ENCODE results near the gene PLCL1. TPM values are rescaled to one million over a fixed set of nuclear protein-coding genes. Genes with fewer than 3 reads are reported as not detected.

PLCL1 gene
- total and polyA plus RNA-seq, 10 of the 15 experiments (the other 5 are each of a cell fraction or from before 2014, with no cell fraction given) = 0.03 to 1.5 (median 0.22) TPM

GRCh38 chr2:197848602-197849001 lies 44.2 kb downstream of the PLCL1 start:
- ATAC-seq (no peak), DNase-seq (ENCODE audit: low read depth, low spot score) (no peak), FAIRE-seq (no peak)
- WGBS (ENCODE audit: insufficient coverage, insufficient replicate concordance, low lambda C conversion rate, missing lambda C conversion rate) = 29% methylated on average over 2 of the region's 2 CpGs
- no peaks in the 10 kb centered on the region for H3K4me1 ChIP-seq (ENCODE audit: control insufficient read depth, insufficient read depth, low read length)
- no peak overlapping the region for H3K9ac ChIP-seq (ENCODE audit: control insufficient read depth, insufficient read depth, low read length)
- no peaks in the 10 kb centered on the region for H3K27me3 ChIP-seq (replicated peaks in 1 of 2; ENCODE audit: control insufficient read depth in 2 of 2, insufficient read depth in 2 of 2, low read length in 1 of 2)
- no TSS peak for BruUV-seq (replicated peaks)
- intact Hi-C loops (cut with micrococcal nuclease; ENCODE audit: unreplicated experiment) (no loop called here), in situ Hi-C loops (cut with MboI) (no loop called here)
- SMC1A ChIA-PET (ENCODE audit: uncharacterized antibody, unreplicated experiment) = interaction anchor here (0.7 to 4.8 kb wide), 9 partner anchors 9 to 448 kb away, joined by 3 to 35 read pairs (median 3); no protein-coding TSS in a partner anchor
- no peaks in the 10 kb centered on the region for H3K36me3 ChIP-seq (ENCODE audit: control insufficient read depth in 2 of 2, insufficient read depth in 2 of 2, low read length in 1 of 2)
- POLR2A ChIA-PET = no interaction called here
- H3K9me3 ChIP-seq (replicated peaks; ENCODE audit: control insufficient read depth, insufficient read depth, low read length) = no peaks in the 10 kb centered on the region
- H3K4me2 ChIP-seq (ENCODE audit: control insufficient read depth, insufficient read depth) = no peak overlapping the region
- RAD21 ChIA-PET (ENCODE audit: unreplicated experiment) = interaction anchor here (1.2 to 7.7 kb wide), 6 partner anchors 9 to 448 kb away, joined by 4 to 94 read pairs (median 9); no protein-coding TSS in a partner anchor
- H2AFZ ChIP-seq (ENCODE audit: control insufficient read depth, low read depth, low read length) = no peak overlapping the region
- no peaks in the 10 kb centered on the region for H4K20me1 ChIP-seq (ENCODE audit: control insufficient read depth, insufficient read depth)
- H3K79me2 ChIP-seq (ENCODE audit: control insufficient read depth, insufficient read depth, low read length) = no peaks in the 10 kb centered on the region
- CTCF ChIA-PET = interaction anchor here (0.9 to 2.3 kb wide), 6 partner anchors 9 to 448 kb away, joined by 3 to 8 read pairs (median 4); no protein-coding TSS in a partner anchor
- H3K4me3 ChIP-seq = no peak overlapping the region
- H3K27ac ChIP-seq (ENCODE audit: control insufficient read depth, insufficient read depth) = no peak overlapping the region
- TF ChIP-seq ETV6 (conservative IDR thresholded peaks at IDR 0.05 in 1 of 2, IDR thresholded peaks at IDR 0.05 in 1 of 2; ENCODE audit: borderline replicate concordance in 1 of 2, low read depth in 1 of 2) = no peak
- no peak for TF ChIP-seq ZBTB4 (CRISPR knock-in tag; IDR thresholded peaks at IDR 0.05)
- TF ChIP-seq STAT1 (conservative IDR thresholded peaks at IDR 0.05) = no peak
- no peak for TF ChIP-seq MXI1 (IDR thresholded peaks at IDR 0.05; ENCODE audit: low read depth, low read length)
- no peak for TF ChIP-seq RFX5 (IDR thresholded peaks at IDR 0.05; ENCODE audit: low read depth, low read length)
- no peak for TF ChIP-seq FOXM1 (IDR thresholded peaks at IDR 0.05; ENCODE audit: low read depth, low read length)
- no peak for TF ChIP-seq MTA2 (IDR thresholded peaks at IDR 0.05; ENCODE audit: low read depth)
- TF ChIP-seq PAX5 (IDR thresholded peaks at IDR 0.05; ENCODE audit: borderline replicate concordance, low read depth, low read length) = no peak
- no peak for TF ChIP-seq MTA3 (IDR thresholded peaks at IDR 0.05; ENCODE audit: borderline replicate concordance, low read length)
- TF ChIP-seq CREM (IDR thresholded peaks at IDR 0.05; ENCODE audit: low read depth) = no peak
- TF ChIP-seq FOS (IDR thresholded peaks at IDR 0.05; ENCODE audit: borderline replicate concordance, extremely low read depth, insufficient read length) = no peak
- no peak for TF ChIP-seq E4F1 (IDR thresholded peaks at IDR 0.05; ENCODE audit: borderline replicate concordance, partially characterized antibody)
- TF ChIP-seq IRF5 (IDR thresholded peaks at IDR 0.05; ENCODE audit: borderline replicate concordance) = no peak
- no peak for TF ChIP-seq RCOR1 (conservative IDR thresholded peaks at IDR 0.05; ENCODE audit: low read depth, low read length)
- no peak for TF ChIP-seq JUND (IDR thresholded peaks at IDR 0.05; ENCODE audit: low read depth, low read length)
- TF ChIP-seq BCL11A (IDR thresholded peaks at IDR 0.05; ENCODE audit: low read depth, low read length) = no peak
